ENCODE data around the gene TEX10.

Gene TEX10

GRCh38 chr9:100282388-100282719 lies 70.4 kb downstream of the TEX10 start:
- DNase-seq, result no peak

DNA sequence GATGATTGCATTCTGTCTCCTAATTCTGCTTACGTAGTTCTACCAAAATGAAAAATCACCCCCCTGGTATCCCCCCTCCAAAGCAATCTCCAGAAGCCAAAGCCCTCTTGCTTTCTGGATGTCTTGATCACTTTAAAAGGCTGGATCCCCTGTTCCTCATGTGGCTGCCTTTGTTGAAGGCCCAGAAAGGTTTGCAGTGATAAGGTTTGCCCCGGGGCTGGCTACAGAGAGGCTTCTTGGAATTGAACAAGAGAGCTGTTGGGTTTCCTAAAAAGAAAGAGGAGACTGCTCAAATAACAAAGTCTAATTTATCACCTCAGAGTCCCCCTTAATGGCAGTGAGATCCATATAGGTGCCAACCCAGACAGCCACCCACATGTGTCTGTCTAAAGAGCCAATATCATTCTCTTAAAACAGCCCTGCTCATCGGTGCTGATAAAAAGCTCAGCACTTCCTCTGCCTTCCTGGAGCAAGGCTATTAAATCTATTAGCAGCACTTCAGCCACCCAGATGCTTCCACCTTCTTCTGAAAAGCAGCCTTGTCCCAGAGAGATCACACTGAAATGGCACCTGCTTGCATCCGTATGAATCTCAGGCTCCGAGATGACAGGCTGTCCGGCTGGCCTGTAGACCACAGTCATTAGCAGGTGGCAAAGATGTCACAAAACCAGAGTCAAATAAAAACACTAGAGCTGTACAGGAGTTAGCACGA lies 70.9 kb downstream of the TEX10 start:
- no peak for DNase-seq

DNA sequence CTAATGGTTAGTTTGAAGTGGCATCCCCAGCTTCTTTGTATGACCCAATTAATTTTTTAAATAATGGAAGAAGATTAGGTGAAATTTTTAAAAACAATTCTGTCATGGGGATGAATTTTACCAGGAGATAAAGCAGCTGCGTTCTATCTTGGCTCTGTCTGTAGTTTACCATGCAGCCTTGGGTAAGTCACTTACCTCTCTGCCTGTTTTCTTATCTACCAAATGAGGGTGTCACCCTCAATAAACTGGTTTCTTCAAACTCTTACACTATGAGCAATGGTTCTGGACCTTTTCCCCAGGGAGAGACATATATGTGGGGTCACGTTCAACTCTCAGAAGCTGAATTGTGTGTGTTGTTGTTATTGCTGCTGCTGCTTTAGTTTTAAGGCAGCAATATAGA lies 71.7 kb downstream of the TEX10 start:
- no peak for DNase-seq

DNA sequence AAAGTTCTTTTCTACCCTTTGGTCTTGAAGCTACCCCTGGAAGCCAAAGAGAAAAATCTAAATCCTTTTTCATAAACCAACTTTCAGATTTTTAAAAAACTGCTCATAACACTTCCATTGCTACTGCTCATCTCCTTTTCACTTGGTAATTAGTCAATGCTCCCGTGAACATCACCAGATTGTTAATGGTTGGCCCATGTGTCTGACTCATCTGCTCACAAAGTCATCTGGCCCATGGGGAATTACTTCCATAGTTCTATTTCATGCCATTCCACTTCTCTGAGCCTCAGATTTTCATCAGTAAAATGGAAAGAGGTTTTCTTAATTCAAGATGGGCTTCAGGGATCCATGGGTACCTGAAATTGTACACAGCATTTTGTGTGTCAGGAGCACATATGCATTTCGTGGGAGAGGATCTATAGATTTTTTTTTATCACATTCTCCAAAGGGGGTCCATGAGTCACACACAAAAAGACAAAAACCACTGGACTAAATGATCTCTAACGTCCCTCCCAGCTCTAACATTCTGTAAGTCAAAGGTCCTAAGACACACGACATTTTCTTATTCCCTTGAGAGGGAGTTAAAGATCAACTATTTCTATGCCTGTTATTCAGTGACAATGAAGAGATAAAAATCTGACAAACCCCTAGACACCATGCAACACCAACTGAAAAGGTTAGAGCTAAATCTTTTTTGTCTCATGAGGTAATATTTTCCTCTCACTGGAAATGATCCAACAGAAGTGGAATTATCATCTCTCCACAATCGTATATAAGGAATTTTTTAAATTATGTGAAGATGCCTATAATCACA lies 75.4 kb downstream of the TEX10 start:
- DNase-seq, result no peak

GRCh38 chr9:100269656-100270055 lies 83.1 kb downstream of the TEX10 start:
- DNase-seq, result no peak

- no peak for DNase-seq
These were observed 84.5 kb downstream of the TEX10 start for GRCh38 chr9:100268271-100268670.

- no peak for DNase-seq
These were observed 85.5 kb downstream of the TEX10 start for GRCh38 chr9:100267211-100267610.

All from NCI-H526 (cell line).